Stimulated activated memory B cell treated with anti-CD40 and anti-IgM and Interleukin-4, amounts not matched to agents 10 μg/mL and 1 μg/mL and 100 μg/mL, for 72 hours (primary cell): ENCODE data around the gene PTPRN2.
"Not testable (repeated sequence)": the region's sequence is repeated elsewhere in the genome, so short reads cannot be mapped to it uniquely, and the experiment has no call there.

ENCODE experiments used
- ATAC-seq: fragments of 150-1000 bp; cut with Tn5 transposase; 2 replicates; pipeline ENCODE4 v1.10.0; 2021
- H3K27ac Mint-ChIP-seq: one replicate; pipeline ENCODE4 v1.8.0; 2022; ENCODE audit warnings: mild to moderate bottlenecking, mixed read lengths
- H3K27me3 Mint-ChIP-seq: one replicate; pipeline ENCODE4 v1.8.0; 2022; ENCODE audit warnings: mixed read lengths
- H3K36me3 Mint-ChIP-seq: one replicate; pipeline ENCODE4 v1.8.0; 2022; ENCODE audit warnings: mixed read lengths
- H3K4me1 Mint-ChIP-seq: one replicate; pipeline ENCODE4 v1.8.0; 2022; ENCODE audit warnings: mixed read lengths
- H3K4me3 Mint-ChIP-seq: one replicate; pipeline ENCODE4 v1.8.0; 2022; ENCODE audit warnings: mild to moderate bottlenecking, moderate library complexity, mixed read lengths
- H3K9me3 Mint-ChIP-seq: one replicate; pipeline ENCODE4 v1.8.0; 2022; ENCODE audit warnings: mixed read lengths

PTPRN2 gene

DNA sequence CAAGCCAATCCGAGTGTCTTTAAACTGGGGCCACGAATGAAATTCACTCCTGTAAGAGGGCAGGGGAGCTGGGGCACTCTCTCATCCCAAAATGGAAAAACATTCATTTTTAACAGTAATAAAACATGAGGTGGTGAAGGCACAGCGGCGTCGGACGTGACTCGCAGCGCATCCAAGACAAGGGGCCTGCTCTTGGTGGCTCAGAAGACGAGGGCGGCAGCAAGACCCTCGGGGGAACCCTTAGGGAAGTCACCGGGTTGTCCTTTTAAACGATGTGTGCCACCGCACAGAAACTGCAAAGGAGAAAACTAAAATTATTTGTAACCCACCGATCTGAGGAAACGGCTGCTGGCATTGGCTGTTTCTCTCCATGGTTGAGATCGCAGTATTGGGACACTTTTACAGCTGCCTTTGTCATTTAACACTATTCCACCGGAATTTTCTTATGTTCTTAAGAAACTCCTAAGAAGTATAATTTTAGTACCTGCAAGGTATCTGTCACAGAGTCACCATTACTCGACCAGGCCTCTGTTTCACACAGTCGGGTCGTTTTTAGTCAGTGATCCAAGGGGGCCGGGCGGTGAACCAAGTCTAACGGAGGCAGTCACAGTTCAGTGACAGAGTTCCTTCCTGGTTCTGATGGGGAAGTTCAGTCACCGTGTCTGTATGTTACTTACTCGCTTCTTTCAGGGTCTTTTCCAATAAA is 159.3 kb downstream of the PTPRN2 start:
- ATAC-seq: no peak
- H3K27me3 Mint-ChIP-seq: no peaks in the 10 kb centered on the region
- no peak overlapping the region for H3K4me3 Mint-ChIP-seq
- H3K36me3 Mint-ChIP-seq: no peaks in the 10 kb centered on the region
- H3K4me1 Mint-ChIP-seq: peaks cover 15% of the 10 kb centered on the region
- H3K27ac Mint-ChIP-seq: no peak overlapping the region
- no peaks in the 10 kb centered on the region for H3K9me3 Mint-ChIP-seq

DNA sequence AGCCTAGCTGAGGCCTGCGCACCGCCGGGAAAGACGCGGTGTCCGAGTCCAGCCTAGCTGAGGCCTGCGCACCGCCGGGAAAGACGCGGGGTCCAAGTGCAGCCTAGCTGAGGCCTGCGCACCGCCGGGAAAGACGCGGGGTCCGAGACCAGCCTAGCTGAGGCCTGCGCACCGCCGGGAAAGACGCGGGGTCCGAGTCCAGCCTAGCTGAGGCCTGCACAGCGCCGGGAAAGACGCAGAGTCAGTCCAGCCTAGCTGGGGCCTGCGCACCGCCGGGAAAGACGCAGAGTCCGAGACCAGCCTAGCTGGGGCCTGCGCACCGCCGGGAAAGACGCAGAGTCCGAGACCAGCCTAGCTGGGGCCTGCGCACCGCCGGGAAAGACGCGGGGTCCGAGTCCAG is 161.9 kb downstream of the PTPRN2 start:
- not testable (repeated sequence) for H3K36me3 Mint-ChIP-seq, H3K4me1 Mint-ChIP-seq, H3K4me3 Mint-ChIP-seq, ATAC-seq, H3K9me3 Mint-ChIP-seq, H3K27me3 Mint-ChIP-seq, H3K27ac Mint-ChIP-seq

DNA sequence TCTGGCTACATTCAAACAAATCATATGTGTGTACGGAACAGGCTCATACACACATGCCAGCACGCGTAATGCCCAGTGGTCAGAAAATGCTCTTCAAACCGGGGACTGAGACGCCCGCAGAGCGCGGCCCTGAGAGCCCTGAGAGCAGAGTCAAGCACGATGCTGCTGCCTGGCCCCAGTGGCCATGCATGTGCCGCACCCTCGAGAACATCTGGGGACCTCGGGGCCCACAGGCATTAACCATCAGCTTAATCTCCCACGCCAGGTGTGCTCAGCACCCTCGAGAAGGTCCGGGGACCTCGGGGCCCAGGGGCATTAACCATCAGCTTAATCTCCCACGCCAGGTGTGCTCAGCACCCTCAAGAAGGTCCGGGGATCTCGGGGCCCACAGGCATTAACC is 163.1 kb downstream of the PTPRN2 start:
- no peak overlapping the region for H3K27ac Mint-ChIP-seq
- ATAC-seq: no peak
- H3K9me3 Mint-ChIP-seq: no peaks in the 10 kb centered on the region
- no peak overlapping the region for H3K4me3 Mint-ChIP-seq
- H3K27me3 Mint-ChIP-seq: no peaks in the 10 kb centered on the region
- H3K36me3 Mint-ChIP-seq: no peaks in the 10 kb centered on the region
- no peaks in the 10 kb centered on the region for H3K4me1 Mint-ChIP-seq

DNA sequence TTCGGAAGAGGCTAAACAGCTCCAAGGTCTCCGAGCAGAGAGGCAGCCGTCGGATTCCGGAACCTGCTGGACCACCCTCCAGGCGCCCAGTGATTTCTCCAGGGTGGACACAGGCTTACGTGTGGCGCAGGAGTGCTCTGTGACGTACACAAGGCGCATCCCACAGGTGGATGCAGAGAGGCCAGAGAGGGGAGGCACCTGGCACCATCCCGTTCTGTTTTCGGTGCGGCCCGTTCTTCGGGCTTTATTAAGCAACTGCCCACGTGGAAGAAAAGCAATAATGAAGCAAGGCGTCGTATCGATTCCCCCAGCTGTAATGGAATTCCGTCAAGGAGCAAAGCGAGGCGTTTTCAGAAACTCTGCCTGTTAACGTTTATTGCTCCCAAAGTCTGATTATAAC is 163.6 kb downstream of the PTPRN2 start:
- H3K4me1 Mint-ChIP-seq: no peaks in the 10 kb centered on the region
- no peaks in the 10 kb centered on the region for H3K27me3 Mint-ChIP-seq
- no peak for ATAC-seq
- H3K27ac Mint-ChIP-seq: no peak overlapping the region
- H3K36me3 Mint-ChIP-seq: no peaks in the 10 kb centered on the region
- H3K4me3 Mint-ChIP-seq: no peak overlapping the region
- H3K9me3 Mint-ChIP-seq: no peaks in the 10 kb centered on the region

DNA sequence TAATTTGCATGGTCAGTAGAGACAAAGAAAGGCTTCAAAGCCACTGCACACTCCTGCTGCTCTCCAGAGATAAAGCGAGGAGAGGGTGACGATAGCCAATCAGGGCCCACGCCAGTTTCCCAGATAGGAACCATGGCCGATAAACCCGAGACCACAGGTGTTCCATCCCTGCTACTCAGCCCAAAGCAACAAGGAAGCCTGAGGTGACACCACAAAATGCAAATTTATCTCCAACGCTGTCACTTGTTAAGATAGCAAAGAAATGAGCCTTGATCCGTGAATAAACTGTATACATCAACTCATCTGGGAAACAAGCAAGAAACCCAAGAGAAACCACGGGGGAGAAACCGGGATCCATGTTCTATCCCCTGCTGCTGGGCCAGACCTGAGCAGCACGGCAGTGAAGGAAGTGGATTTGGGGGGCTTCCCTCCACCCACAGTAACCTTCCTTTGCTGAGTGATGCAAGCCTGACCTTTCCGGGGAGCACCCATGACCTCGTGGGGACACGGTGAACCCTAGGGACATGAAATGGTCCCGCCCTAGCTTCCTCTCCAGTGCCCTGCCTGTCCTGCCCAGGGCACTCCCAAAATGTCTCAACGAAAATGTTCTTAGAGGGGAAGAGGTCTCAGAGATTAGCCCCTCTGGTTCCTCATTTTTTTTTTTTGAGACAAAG is 164.6 kb downstream of the PTPRN2 start:
- H3K27ac Mint-ChIP-seq: no peak overlapping the region
- ATAC-seq: peak; percentile 57

DNA sequence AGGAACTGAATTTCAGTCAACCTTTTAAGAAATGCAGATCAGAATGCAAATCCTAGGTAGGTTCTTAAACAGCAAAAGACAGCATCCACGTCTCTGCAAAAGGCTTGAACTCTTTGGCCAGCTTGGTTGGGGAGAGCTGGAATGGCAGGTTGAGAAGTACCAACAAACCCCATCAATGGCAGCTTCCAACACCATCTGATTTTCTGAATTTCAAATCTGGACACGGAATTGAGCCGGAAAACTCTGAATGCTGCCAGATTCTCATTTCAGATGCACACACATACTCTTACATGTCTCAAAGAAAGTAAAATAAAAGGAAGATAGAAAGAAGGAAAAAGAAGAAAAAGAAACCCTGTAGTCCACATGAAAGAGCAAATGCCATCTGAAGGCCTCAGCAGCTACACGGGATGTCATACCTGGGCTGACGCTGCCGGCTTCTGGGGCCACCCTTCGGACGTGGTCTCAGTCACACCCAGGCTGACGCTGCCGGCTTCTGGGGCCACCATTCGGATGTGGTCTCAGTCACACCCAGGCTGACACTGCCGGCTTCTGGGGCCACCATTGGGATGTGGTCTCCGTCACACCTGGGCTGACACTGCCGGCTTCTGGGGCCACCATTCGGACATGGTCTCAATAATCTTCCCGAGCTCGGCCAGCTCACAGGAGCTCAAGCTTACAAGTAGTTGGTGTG is 165.3 kb downstream of the PTPRN2 start:
- Mint-ChIP-seq H3K9me3 (peaks cover 6% of the 10 kb centered on the region), H3K27ac (no peak overlapping the region), H3K4me3 (no peak overlapping the region), H3K27me3 (no peaks in the 10 kb centered on the region), H3K4me1 (no peaks in the 10 kb centered on the region), H3K36me3 (no peaks in the 10 kb centered on the region)
- ATAC-seq: no peak

More for the DNA sequence above, 164.6 kb downstream of the PTPRN2 start:
- no peak overlapping the region for H3K4me3 Mint-ChIP-seq
- peaks cover 4% of the 10 kb centered on the region for H3K9me3 Mint-ChIP-seq
- no peaks in the 10 kb centered on the region for H3K27me3 Mint-ChIP-seq
- no peaks in the 10 kb centered on the region for H3K4me1 Mint-ChIP-seq
- no peaks in the 10 kb centered on the region for H3K36me3 Mint-ChIP-seq

DNA sequence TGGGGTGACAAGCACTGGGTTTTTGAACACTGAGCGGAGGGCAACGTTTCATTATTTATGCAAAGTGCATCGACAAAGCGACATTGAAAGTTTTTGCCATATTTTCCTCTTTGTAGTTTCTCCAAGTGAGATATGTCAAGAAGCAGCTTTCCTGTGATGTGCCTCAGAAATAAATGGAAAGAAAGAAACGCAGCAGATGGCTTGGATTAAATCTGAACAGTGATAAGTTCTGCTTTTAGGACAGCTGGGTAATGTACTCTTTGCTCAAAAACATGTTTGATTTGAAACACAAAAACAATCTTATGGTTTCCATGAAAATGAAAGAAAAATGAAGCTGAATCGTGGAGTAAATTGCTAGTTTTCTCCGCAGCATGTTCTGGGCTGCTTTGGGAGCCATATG is 166.3 kb downstream of the PTPRN2 start:
- H3K27me3 Mint-ChIP-seq: no peaks in the 10 kb centered on the region
- peaks cover 6% of the 10 kb centered on the region for H3K9me3 Mint-ChIP-seq
- no peaks in the 10 kb centered on the region for H3K4me1 Mint-ChIP-seq
- no peak overlapping the region for H3K4me3 Mint-ChIP-seq
- no peak for ATAC-seq
- H3K36me3 Mint-ChIP-seq: no peaks in the 10 kb centered on the region
- H3K27ac Mint-ChIP-seq: no peak overlapping the region

DNA sequence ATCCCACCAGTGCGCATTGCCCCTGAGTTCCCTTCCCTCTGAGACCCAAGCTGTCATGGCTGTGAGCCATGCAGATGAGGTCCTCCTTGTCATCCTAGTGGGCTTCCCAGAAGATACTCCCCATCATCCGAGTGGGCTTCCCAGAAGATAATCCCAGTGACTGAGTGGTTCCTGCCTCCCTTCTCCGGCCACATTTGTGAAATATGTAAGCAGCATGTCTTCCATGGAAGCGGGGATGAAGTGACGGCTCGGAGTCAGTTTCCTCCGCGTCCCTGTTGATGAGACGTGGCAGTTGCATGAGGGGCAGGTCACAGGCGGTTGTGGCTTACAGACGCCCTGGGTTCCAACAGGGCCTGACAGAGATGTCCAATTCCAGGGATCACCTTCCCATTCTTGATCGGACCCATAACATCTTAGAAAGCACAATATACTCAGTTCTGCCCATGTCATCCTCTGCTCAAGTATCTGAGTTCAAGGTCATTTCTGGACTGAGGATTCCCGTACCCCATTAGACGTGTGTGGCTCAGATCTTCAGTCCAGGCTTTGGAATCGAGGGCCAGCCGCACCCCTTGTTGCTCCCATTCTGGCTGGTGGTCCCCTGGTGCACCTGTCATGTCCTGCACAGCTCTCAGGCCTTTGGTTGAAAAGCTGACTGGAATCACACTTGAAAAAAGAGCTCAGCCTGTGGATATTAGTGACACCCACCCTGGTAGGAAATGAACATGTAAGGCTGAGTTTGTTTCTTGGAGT is 166.9 kb downstream of the PTPRN2 start:
- no peaks in the 10 kb centered on the region for H3K36me3 Mint-ChIP-seq
- no peak overlapping the region for H3K4me3 Mint-ChIP-seq
- H3K27me3 Mint-ChIP-seq: no peaks in the 10 kb centered on the region
- H3K27ac Mint-ChIP-seq: no peak overlapping the region
- peaks cover 6% of the 10 kb centered on the region for H3K9me3 Mint-ChIP-seq
- H3K4me1 Mint-ChIP-seq: no peaks in the 10 kb centered on the region
- ATAC-seq: no peak

DNA sequence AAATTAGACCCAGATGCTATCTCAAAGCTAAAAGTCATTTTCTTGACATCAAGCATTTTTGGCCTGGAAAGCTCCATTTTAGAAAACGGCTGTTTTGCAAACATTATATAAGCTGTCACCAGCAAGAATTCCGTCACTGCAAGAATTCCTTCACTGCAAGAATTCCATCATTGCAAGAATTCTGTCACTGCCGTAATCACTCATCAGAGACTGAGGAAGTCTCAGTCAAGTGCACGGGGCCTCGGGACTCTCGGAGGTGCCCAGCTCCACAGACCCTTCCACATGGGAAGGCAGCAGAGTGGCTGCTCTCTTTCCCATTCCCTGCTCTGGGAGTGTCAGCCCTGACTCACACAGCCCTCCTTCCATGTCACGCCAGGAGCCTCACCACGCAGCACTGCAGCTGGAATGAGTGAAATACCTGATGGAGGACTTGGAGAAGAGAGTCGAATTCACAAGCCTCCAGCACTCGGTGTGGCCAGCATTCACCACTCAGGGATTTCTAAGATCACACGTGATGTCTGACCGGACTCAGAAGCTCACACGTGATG is 168.3 kb downstream of the PTPRN2 start:
- no peaks in the 10 kb centered on the region for H3K36me3 Mint-ChIP-seq
- no peak overlapping the region for H3K4me3 Mint-ChIP-seq
- H3K4me1 Mint-ChIP-seq: no peaks in the 10 kb centered on the region
- no peaks in the 10 kb centered on the region for H3K27me3 Mint-ChIP-seq
- no peak for ATAC-seq
- peaks cover 6% of the 10 kb centered on the region for H3K9me3 Mint-ChIP-seq
- no peak overlapping the region for H3K27ac Mint-ChIP-seq

DNA sequence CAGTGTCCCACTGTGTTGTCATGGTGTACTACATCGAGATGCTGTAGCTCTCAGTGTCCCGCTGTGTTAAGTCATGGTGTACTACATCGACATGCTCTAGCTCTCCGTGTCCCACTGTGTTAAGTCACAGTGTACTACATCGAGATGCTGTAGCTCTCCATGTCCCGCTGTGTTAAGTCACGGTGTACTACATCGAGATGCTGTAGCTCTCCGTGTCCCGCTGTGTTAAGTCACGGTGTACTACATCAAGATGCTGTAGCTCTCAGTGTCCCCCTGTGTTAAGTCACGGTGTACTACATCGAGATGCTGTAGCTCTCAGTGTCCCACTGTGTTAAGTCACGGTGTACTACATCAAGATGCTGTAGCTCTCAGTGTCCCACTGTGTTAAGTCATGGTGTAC is 169.2 kb downstream of the PTPRN2 start:
- not testable (repeated sequence) for H3K4me1 Mint-ChIP-seq, H3K36me3 Mint-ChIP-seq, H3K9me3 Mint-ChIP-seq, H3K27ac Mint-ChIP-seq, ATAC-seq, H3K27me3 Mint-ChIP-seq, H3K4me3 Mint-ChIP-seq

DNA sequence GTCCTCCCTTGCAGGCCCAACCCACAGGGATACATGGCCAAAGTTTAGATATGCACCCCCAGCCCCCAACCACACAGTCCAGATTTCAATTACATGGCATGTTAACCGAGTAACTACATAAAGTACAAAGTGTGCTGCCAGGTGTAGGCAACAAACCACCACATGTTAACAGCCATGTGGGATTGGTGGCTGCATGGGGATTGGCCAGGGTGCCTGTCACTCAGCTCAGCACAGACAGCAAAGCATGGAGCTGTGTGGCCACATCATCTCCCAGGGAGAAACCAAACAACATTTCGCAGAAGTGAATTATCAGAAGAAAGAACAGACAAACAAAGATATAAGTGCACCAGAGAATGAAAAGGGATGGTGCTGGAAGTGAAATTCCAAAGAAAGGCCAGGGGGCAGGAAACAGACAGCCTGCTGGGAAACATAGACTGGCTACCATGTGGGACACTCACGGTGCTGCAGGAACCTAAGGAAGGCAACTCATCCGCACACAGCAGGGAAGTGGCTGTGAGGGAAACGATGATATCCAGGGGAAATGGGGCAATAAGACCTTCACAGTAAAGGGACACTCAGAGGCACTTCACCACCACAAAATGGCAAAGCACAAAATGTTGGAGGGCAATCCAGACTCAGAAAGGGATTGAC is 171.2 kb downstream of the PTPRN2 start:
- Mint-ChIP-seq H3K4me1 (no peaks in the 10 kb centered on the region), H3K27me3 (no peaks in the 10 kb centered on the region), H3K4me3 (no peak overlapping the region), H3K9me3 (peaks cover 6% of the 10 kb centered on the region), H3K27ac (no peak overlapping the region), H3K36me3 (no peaks in the 10 kb centered on the region)
- ATAC-seq: no peak

DNA sequence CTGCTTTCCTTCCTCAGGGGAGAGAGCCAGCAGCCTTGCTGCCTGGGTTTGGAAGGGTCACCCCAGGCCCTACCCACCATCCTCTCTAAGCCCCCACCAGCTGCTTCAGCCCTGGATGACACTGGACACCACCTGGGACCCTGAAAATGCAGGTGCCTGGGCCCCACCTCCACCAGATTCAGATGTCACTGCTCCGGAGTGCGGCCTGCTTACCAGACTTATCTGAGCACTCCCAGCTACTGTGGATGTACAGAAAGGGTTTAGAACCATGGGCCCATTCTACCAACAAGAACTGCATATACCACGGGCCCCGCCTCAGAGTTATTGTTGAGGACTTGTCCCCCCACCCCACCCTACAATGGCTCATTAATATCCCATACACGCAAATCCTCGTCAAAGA is 172.3 kb downstream of the PTPRN2 start:
- H3K4me1 Mint-ChIP-seq: no peaks in the 10 kb centered on the region
- no peaks in the 10 kb centered on the region for H3K36me3 Mint-ChIP-seq
- peaks cover 6% of the 10 kb centered on the region for H3K9me3 Mint-ChIP-seq
- no peak for ATAC-seq
- peaks cover 5% of the 10 kb centered on the region for H3K27me3 Mint-ChIP-seq
- H3K27ac Mint-ChIP-seq: no peak overlapping the region
- H3K4me3 Mint-ChIP-seq: no peak overlapping the region

DNA sequence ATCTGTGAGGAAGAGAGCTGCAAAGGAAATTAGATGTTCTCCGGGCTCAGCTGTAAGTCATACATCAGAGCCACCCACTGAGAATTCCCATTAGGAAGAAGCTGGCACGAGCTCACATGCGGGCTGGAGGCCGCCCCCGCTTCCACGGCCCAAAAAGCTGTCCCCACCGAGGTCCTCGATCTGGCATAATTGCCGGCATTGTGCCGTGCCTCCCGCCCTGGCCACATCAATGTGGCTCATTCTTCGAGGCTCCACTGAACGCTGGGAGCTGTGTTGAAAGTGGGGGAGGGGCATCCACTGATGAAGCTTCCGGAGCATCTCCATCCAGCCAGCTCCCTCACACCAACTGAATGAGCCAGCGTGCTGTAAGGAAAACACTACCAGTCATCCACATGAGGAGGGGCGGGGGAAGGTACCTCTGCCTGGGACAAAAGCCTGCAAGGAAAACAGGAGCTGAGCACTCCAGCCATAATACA is 173.1 kb downstream of the PTPRN2 start:
- Mint-ChIP-seq H3K4me1 (no peaks in the 10 kb centered on the region), H3K27me3 (peaks cover 12% of the 10 kb centered on the region), H3K36me3 (no peaks in the 10 kb centered on the region), H3K4me3 (no peak overlapping the region), H3K27ac (no peak overlapping the region), H3K9me3 (peaks cover 6% of the 10 kb centered on the region)
- ATAC-seq: no peak

DNA sequence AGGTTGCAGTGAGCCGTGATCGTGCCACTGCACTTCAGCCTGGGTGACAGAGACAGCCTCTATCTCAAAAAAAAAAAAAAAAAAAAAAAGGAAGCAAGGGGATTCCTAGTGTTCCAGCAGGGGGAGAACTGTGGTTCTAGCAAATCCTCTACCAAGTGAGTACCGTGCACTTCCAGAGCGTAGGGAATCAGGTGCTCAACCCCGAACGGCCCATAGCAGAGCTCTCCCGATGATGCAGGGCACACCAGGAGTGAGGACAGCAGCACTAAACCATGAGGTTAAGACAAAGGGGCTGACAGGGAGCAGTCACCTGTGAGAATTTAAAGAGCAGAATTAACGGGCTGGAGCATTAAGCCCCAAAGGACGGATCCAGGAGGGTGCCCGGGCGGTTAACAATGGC is 173.6 kb downstream of the PTPRN2 start:
- Mint-ChIP-seq H3K36me3 (no peaks in the 10 kb centered on the region), H3K4me1 (no peaks in the 10 kb centered on the region), H3K27ac (no peak overlapping the region), H3K4me3 (no peak overlapping the region), H3K27me3 (peaks cover 12% of the 10 kb centered on the region), H3K9me3 (peaks cover 6% of the 10 kb centered on the region)
- ATAC-seq: no peak
